ENCODE results near the gene NTF3. TPM values are rescaled to one million over a fixed set of nuclear protein-coding genes. Genes with fewer than 3 reads are reported as not detected.

NTF3 gene
- total RNA-seq (2022; extraction: Qiagen RNA extraction): 0.08 TPM in 2 of 5 replicates, not detected in the others

DNA sequence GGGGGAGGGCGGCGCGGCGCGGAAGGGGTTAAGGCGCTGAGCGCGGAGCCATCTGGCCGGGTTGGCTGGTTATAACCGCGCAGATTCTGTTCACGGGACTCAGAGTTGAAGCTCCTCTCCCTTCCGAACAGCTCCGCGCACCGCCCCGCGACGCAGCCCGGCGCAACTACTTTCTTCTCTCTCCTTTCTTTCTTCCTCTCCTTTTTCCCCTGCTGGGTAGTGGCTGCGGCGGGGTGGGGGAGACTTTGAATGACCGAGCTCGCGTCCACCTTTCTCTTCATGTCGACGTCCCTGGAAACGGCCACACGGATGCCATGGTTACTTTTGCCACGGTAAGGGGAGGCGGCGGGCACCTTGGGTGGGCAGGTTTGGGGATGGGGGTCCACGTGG lies at the start of gene NTF3:
TSS of gene NTF3 (plus strand) at position 98 of the 390 bp plus-strand sequence. CDS start at position 315, 217 bp downstream.

